Measurements from ENCODE around the gene TRPM2.

DNA sequence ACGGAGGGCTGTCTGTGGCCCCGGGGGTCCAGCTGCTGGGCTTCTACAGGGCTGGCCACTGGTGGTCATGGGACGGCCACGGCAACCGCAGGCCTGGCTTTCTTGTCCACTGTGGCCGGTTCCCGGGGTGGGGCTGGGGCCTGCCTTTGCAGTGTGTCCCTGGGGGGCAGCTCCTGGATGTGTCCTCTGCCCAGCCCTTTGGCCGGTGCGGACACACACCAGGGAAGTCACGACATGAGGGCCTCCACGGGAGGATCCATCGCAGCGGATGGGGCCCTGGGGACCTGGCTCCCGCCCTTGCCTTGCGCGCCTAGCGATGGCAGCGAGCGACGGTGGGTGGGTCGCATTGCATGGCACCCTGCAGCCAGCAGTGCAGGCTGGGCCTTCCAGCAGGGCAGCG, 35.5 kb upstream of the TRPM2 start:
- no peak for TF ChIP-seq SMAD1 (IDR thresholded peaks at IDR 0.05; ENCODE audit: low read depth, partially characterized antibody)
- TF ChIP-seq, protein P1, sequence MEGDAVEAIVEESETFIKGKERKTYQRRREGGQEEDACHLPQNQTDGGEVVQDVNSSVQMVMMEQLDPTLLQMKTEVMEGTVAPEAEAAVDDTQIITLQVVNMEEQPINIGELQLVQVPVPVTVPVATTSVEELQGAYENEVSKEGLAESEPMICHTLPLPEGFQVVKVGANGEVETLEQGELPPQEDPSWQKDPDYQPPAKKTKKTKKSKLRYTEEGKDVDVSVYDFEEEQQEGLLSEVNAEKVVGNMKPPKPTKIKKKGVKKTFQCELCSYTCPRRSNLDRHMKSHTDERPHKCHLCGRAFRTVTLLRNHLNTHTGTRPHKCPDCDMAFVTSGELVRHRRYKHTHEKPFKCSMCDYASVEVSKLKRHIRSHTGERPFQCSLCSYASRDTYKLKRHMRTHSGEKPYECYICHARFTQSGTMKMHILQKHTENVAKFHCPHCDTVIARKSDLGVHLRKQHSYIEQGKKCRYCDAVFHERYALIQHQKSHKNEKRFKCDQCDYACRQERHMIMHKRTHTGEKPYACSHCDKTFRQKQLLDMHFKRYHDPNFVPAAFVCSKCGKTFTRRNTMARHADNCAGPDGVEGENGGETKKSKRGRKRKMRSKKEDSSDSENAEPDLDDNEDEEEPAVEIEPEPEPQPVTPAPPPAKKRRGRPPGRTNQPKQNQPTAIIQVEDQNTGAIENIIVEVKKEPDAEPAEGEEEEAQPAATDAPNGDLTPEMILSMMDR (IDR thresholded peaks at IDR 0.05 in 2 of 3, conservative IDR thresholded peaks at IDR 0.05 in 1 of 3; ENCODE audit: control insufficient read depth in 2 of 3, extremely low read depth in 1 of 3, insufficient read depth in 1 of 3, low read depth in 3 of 3, low read length in 3 of 3): no peak
- TF ChIP-seq GATAD2B (conservative IDR thresholded peaks at IDR 0.05; ENCODE audit: low read depth): no peak
- no peak for TF ChIP-seq TCF7 (IDR thresholded peaks at IDR 0.05; ENCODE audit: borderline replicate concordance)
- TF ChIP-seq, protein P2, sequence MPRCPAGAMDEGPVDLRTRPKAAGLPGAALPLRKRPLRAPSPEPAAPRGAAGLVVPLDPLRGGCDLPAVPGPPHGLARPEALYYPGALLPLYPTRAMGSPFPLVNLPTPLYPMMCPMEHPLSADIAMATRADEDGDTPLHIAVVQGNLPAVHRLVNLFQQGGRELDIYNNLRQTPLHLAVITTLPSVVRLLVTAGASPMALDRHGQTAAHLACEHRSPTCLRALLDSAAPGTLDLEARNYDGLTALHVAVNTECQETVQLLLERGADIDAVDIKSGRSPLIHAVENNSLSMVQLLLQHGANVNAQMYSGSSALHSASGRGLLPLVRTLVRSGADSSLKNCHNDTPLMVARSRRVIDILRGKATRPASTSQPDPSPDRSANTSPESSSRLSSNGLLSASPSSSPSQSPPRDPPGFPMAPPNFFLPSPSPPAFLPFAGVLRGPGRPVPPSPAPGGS (IDR thresholded peaks at IDR 0.05; ENCODE audit: borderline replicate concordance, insufficient read depth, low read depth, low read length, poor library complexity, severe bottlenecking): no peak
- peak; percentile 45; the same call in 1 of the 2 replicates for TF ChIP-seq POLR2A (IDR thresholded peaks at IDR 0.05; ENCODE audit: low read depth, low read length)
- no peak for TF ChIP-seq GABPA (IDR thresholded peaks at IDR 0.05; ENCODE audit: low read depth)
- TF ChIP-seq SMAD5 (IDR thresholded peaks at IDR 0.05; ENCODE audit: low read depth): no peak
- no peak for TF ChIP-seq TARDBP (IDR thresholded peaks at IDR 0.05; ENCODE audit: borderline replicate concordance)
